ENCODE measurements around the gene LDLRAP1. TPM values are rescaled to one million over a fixed set of nuclear protein-coding genes. Genes with fewer than 3 reads are reported as not detected.

Gene LDLRAP1
- total and polyA plus RNA-seq, 9 of the 15 experiments (the other 6 are each of a cell fraction or from before 2014, with no cell fraction given) = 0.56 to 29.6 (median 16.2) TPM

DNA sequence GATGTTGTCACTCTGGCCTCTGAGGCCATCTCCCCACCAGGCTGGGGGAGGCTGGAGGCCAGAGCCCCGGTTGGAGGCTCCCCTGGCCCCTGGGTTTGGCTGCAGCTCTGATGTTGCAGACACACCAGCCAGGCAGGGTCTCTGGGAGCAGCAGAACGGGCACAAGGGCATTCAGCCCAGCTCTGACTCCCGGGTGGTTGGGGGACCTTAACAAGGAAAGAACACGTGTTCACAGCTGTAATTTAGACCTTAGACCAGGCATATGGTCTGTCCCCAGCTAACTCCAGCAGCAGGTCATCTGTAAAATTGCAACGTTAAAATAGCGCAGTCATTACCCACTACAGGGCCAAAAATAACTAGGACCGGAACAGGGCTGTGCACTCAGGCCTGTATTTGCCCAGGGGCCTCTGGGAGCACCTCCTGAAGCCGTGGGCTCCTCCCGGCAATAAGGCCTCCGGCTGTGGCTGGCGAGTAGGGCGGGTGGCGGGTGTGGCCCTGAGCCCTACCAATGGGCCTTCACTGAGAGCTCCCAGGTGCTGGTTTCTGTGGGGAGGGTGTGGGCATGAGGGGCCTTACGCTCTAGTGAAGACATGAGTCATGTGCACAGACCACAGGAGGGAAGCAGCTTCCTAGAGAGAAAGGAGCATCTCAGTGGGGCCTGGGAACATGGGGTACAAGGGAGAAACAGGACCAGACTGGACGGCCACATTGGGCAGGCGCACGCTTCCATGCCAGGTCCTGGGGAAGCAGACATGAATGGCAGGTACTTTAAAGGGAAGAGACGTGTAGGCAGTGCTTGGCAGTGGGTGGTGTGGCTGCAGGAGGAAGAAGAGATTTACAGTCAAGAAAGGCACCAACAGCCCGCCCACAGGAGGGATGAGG, 6.1 kb downstream of the LDLRAP1 start (continued):
- TF ChIP-seq GATA2 (CRISPR knock-in tag; IDR thresholded peaks at IDR 0.05) (no peak), CREB1 (IDR thresholded peaks at IDR 0.05) (0 out of 2 replicates have a peak, but pooled peaks have one; percentile 22), CREB1 (CRISPR knock-in tag; IDR thresholded peaks at IDR 0.05) (no peak; the same call in 1 of the 2 replicates), SLC30A9 (CRISPR knock-in tag; IDR thresholded peaks at IDR 0.05) (no peak), ZBTB8A (IDR thresholded peaks at IDR 0.05; ENCODE audit: partially characterized antibody) (no peak), TAF15 (IDR thresholded peaks at IDR 0.05; ENCODE audit: low read depth, low read length) (no peak), FOXK1 (CRISPR knock-in tag; IDR thresholded peaks at IDR 0.05; ENCODE audit: borderline replicate concordance) (0 out of 2 replicates have a peak, but pooled peaks have one; percentile 13), MCM2 (IDR thresholded peaks at IDR 0.05; ENCODE audit: low read depth) (no peak), CTBP1 (IDR thresholded peaks at IDR 0.05; ENCODE audit: borderline replicate concordance) (peak; percentile 84; the same call in 1 of the 2 replicates), BRF2 (IDR thresholded peaks at IDR 0.05; ENCODE audit: borderline replicate concordance, insufficient read depth, insufficient read length) (no peak), STAG1 (CRISPR knock-in tag; IDR thresholded peaks at IDR 0.05; ENCODE audit: borderline replicate concordance) (no peak), E2F3 (CRISPR knock-in tag; IDR thresholded peaks at IDR 0.05) (no peak), ZNF316 (IDR thresholded peaks at IDR 0.05) (peak; percentile 80), MXI1 (IDR thresholded peaks at IDR 0.05; ENCODE audit: low read depth, low read length) (no peak), RFX5 (IDR thresholded peaks at IDR 0.05; ENCODE audit: low read depth, low read length) (no peak), TARDBP (IDR thresholded peaks at IDR 0.05) (peak; percentile 56; the same call in 1 of the 2 replicates), ELF2 (CRISPR knock-in tag; IDR thresholded peaks at IDR 0.05) (no peak), RBM34 (IDR thresholded peaks at IDR 0.05; ENCODE audit: borderline replicate concordance, insufficient read depth, low read length) (no peak), NCOA6 (IDR thresholded peaks at IDR 0.05) (no peak), ESRRB (CRISPR knock-in tag; IDR thresholded peaks at IDR 0.05; ENCODE audit: borderline replicate concordance) (no peak), U2AF2 (optimal IDR thresholded peaks at IDR 0.05; ENCODE audit: low read depth, low read length) (no peak), E2F1 (CRISPR knock-in tag; IDR thresholded peaks at IDR 0.05) (no peak), SRSF1 (IDR thresholded peaks at IDR 0.05; ENCODE audit: low read depth, low read length) (no peak), FOXM1 (IDR thresholded peaks at IDR 0.05; ENCODE audit: low read depth) (no peak), FOXM1 (CRISPR knock-in tag; IDR thresholded peaks at IDR 0.05; ENCODE audit: low read depth) (no peak), NFE2L1 (tag; IDR thresholded peaks at IDR 0.05; ENCODE audit: borderline replicate concordance, low read depth) (no peak), SETDB1 (IDR thresholded peaks at IDR 0.05; ENCODE audit: low read length) (no peak), JUNB (CRISPR knock-in tag; conservative IDR thresholded peaks at IDR 0.05) (no peak), MAFF (IDR thresholded peaks at IDR 0.05; ENCODE audit: low read length) (peak; percentile 64; the same call in 1 of the 2 replicates), DIDO1 (tag; IDR thresholded peaks at IDR 0.05; ENCODE audit: low read depth) (no peak)

Measured in K562 (cell line).